ENCODE measurements around the gene SURF4. TPM values are rescaled to one million over a fixed set of nuclear protein-coding genes. Genes with fewer than 3 reads are reported as not detected.

Gene SURF4
- polyA plus RNA-seq, 1 experiment = 401 TPM

GRCh38 chr9:133421615-133422542 lies 46.0 kb upstream of the SURF4 start, which contains the start of gene ADAMTS13:
TSS of gene ADAMTS13 (plus strand) at chr9:133422367. CDS start at chr9:133422444, 77 bp downstream.
- no peak for TF ChIP-seq CTCF (IDR thresholded peaks at IDR 0.05; ENCODE audit: insufficient read depth, low read depth, low read length)
- Histone ChIP-seq H3K27me3 (ENCODE audit: control insufficient read depth, insufficient read depth, low read length) (peaks cover 2% of the 10 kb centered on the region; the same call in 1 of the 2 replicates), H3K4me3 (ENCODE audit: low read depth, low read length) (no peak within 1 kb of the TSS), H3K36me3 (ENCODE audit: control insufficient read depth, insufficient read depth, low read length) (no peaks in the 10 kb centered on the region)
- CTCF ChIA-PET = interaction anchor here (1.0 kb wide), 1 partner anchor 9 kb away, joined by 3 read pairs; no protein-coding TSS in a partner anchor
- no peak for DNase-seq (ENCODE audit: low read depth)
- POLR2A ChIA-PET = no interaction called here

- CTCF ChIA-PET = no interaction called here
- POLR2A ChIA-PET = no interaction called here
- Histone ChIP-seq H3K4me3 (ENCODE audit: low read depth, low read length) (no peak overlapping the region), H3K27me3 (ENCODE audit: control insufficient read depth, insufficient read depth, low read length) (no peaks in the 10 kb centered on the region), H3K36me3 (ENCODE audit: control insufficient read depth, insufficient read depth, low read length) (peaks cover 3% of the 10 kb centered on the region; the same call in 1 of the 2 replicates)
- no peak for TF ChIP-seq CTCF (IDR thresholded peaks at IDR 0.05; ENCODE audit: insufficient read depth, low read depth, low read length)
- no peak for DNase-seq (ENCODE audit: low read depth)
These were observed 44.5 kb upstream of the SURF4 start for GRCh38 chr9:133420392-133420827.

- TF ChIP-seq CTCF (IDR thresholded peaks at IDR 0.05; ENCODE audit: insufficient read depth, low read depth, low read length) = no peak
- no peak for DNase-seq (ENCODE audit: low read depth)
- ChIA-PET POLR2A (no interaction called here), CTCF (no interaction called here)
- no peaks in the 10 kb centered on the region for H3K27me3 ChIP-seq (ENCODE audit: control insufficient read depth, insufficient read depth, low read length)
- peaks cover 7% of the 10 kb centered on the region for H3K36me3 ChIP-seq (ENCODE audit: control insufficient read depth, insufficient read depth, low read length)
- no peak overlapping the region for H3K4me3 ChIP-seq (ENCODE audit: low read depth, low read length)
These were observed 43.1 kb upstream of the SURF4 start for GRCh38 chr9:133419005-133419404.

GRCh38 chr9:133417541-133418461 lies 41.9 kb upstream of the SURF4 start, which contains the start of gene REXO4:
TSS of gene REXO4 (minus strand) at chr9:133418010. CDS start at chr9:133417844, 166 bp downstream.
- CTCF ChIA-PET = interaction anchor here (0.8 to 3.0 kb wide), 3 partner anchors 9 to 43 kb away, joined by 3 to 13 read pairs (median 3); no protein-coding TSS in a partner anchor
- peak; percentile 23 for DNase-seq (ENCODE audit: low read depth)
- POLR2A ChIA-PET = no interaction called here
- Histone ChIP-seq H3K27me3 (ENCODE audit: control insufficient read depth, insufficient read depth, low read length) (no peaks in the 10 kb centered on the region), H3K36me3 (ENCODE audit: control insufficient read depth, insufficient read depth, low read length) (peaks cover 9% of the 10 kb centered on the region), H3K4me3 (ENCODE audit: low read depth, low read length) (peak within 1 kb of the TSS; percentile 86)
- TF ChIP-seq CTCF (IDR thresholded peaks at IDR 0.05; ENCODE audit: insufficient read depth, low read depth, low read length) = no peak
